Activated T-helper 2 cell treated with anti-CD3 and anti-CD28 coated beads, Interferon-gamma antibody, Interleukin-2, Interleukin-4, amounts not matched to agents 10 μg/mL and 5 μg/mL and 100 μg/mL, durations not matched to agents 14 hours and 24 hours and 36 hours (primary cell): Measurements from ENCODE around the gene SGIP1. TPM values are rescaled to one million over a fixed set of nuclear protein-coding genes. Genes with fewer than 3 reads are reported as not detected.
"Not testable (repeated sequence)": the region's sequence is repeated elsewhere in the genome, so short reads cannot be mapped to it uniquely, and the experiment has no call there.

ENCODE experiments used
- DNase-seq: peaks from one replicate; pipeline ENCODE4 v3.0.0; 2021; ENCODE audit warnings: low spot score
- H3K27ac Mint-ChIP-seq: one replicate; pipeline ENCODE4 v1.8.0; 2021; ENCODE audit warnings: mixed read lengths
- H3K27me3 Mint-ChIP-seq: one replicate; pipeline ENCODE4 v1.8.0; 2021; ENCODE audit warnings: low read depth, mixed read lengths
- H3K36me3 Mint-ChIP-seq: one replicate; pipeline ENCODE4 v1.8.0; 2021; ENCODE audit warnings: low read depth, mixed read lengths
- H3K4me1 Mint-ChIP-seq: one replicate; pipeline ENCODE4 v1.8.0; 2021; ENCODE audit warnings: low read depth, mixed read lengths
- H3K4me3 Mint-ChIP-seq: one replicate; pipeline ENCODE4 v1.8.0; 2021; ENCODE audit warnings: low read depth, mild to moderate bottlenecking, moderate library complexity, mixed read lengths
- H3K9me3 Mint-ChIP-seq: one replicate; pipeline ENCODE4 v1.8.0; 2021; ENCODE audit warnings: mixed read lengths
- intact Hi-C: fragments of 100-400 bp; cut with micrococcal nuclease; formaldehyde crosslinking; loops from one replicate; pipeline ENCODE4 v1.15.1; 2023
- total RNA-seq: library from RNA; stranded (reverse); gene quantifications from 2 replicates; pipeline ENCODE4 v1.2.3, GENCODE V29; 2022

The SGIP1 gene
- total RNA-seq, 1 donor from 2014 or later: not detected

- Mint-ChIP-seq H3K27me3 (peaks cover 25% of the 10 kb centered on the region), H3K4me3 (no peak overlapping the region), H3K9me3 (no peaks in the 10 kb centered on the region), H3K27ac (no peak overlapping the region), H3K36me3 (no peaks in the 10 kb centered on the region), H3K4me1 (no peaks in the 10 kb centered on the region)
- intact Hi-C loops: no loop called here
- no peak for DNase-seq
Observed at GRCh38 chr1:66711420-66711819, 177.5 kb downstream of the SGIP1 start.

GRCh38 chr1:66712839-66713238, 178.9 kb downstream of the SGIP1 start:
- H3K27ac Mint-ChIP-seq: no peak overlapping the region

GRCh38 chr1:66723985-66724384, 190.0 kb downstream of the SGIP1 start:
- Mint-ChIP-seq H3K27me3 (peaks cover 15% of the 10 kb centered on the region), H3K36me3 (peaks cover under 1% of the 10 kb centered on the region), H3K9me3 (peaks cover 7% of the 10 kb centered on the region), H3K4me1 (peaks cover 25% of the 10 kb centered on the region), H3K27ac (no peak overlapping the region), H3K4me3 (no peak overlapping the region)
- DNase-seq: no peak
- intact Hi-C loops: loop anchor here (10.0 kb wide), 3 partner anchors 119 to 769 kb away; no protein-coding TSS in a partner anchor

More at GRCh38 chr1:66712839-66713238, 178.9 kb downstream of the SGIP1 start:
- Mint-ChIP-seq H3K4me1 (no peaks in the 10 kb centered on the region), H3K9me3 (no peaks in the 10 kb centered on the region), H3K36me3 (no peaks in the 10 kb centered on the region), H3K27me3 (peaks cover 31% of the 10 kb centered on the region), H3K4me3 (no peak overlapping the region)
- intact Hi-C loops: no loop called here
- DNase-seq: no peak

GRCh38 chr1:66725885-66726665, 192.1 kb downstream of the SGIP1 start:
- H3K27me3 Mint-ChIP-seq: peaks cover 13% of the 10 kb centered on the region
- H3K27ac Mint-ChIP-seq: no peak overlapping the region
- H3K4me1 Mint-ChIP-seq: peaks cover 33% of the 10 kb centered on the region

GRCh38 chr1:66728021-66728420, 194.1 kb downstream of the SGIP1 start:
- Mint-ChIP-seq H3K4me3 (no peak overlapping the region), H3K27me3 (peaks cover 5% of the 10 kb centered on the region), H3K27ac (no peak overlapping the region), H3K36me3 (peaks cover 3% of the 10 kb centered on the region), H3K9me3 (peaks cover 7% of the 10 kb centered on the region), H3K4me1 (peaks cover 46% of the 10 kb centered on the region)
- intact Hi-C loops: loop anchor here (5.0 to 10.0 kb wide), 4 partner anchors 123 to 773 kb away; no protein-coding TSS in a partner anchor
- DNase-seq: no peak

More at GRCh38 chr1:66725885-66726665, 192.1 kb downstream of the SGIP1 start:
- peak; percentile 36 for DNase-seq
- intact Hi-C loops: loop anchor here (5.0 to 10.0 kb wide), 4 partner anchors 121 to 771 kb away; no protein-coding TSS in a partner anchor
- Mint-ChIP-seq H3K4me3 (no peak overlapping the region), H3K9me3 (peaks cover 7% of the 10 kb centered on the region), H3K36me3 (peaks cover 3% of the 10 kb centered on the region)

GRCh38 chr1:66728716-66729115, 194.8 kb downstream of the SGIP1 start:
- Mint-ChIP-seq H3K27ac (peak overlapping the region; percentile 25), H3K4me1 (peaks cover 53% of the 10 kb centered on the region)
- not testable (repeated sequence) for H3K36me3 Mint-ChIP-seq, H3K27me3 Mint-ChIP-seq, H3K9me3 Mint-ChIP-seq, H3K4me3 Mint-ChIP-seq, DNase-seq
- intact Hi-C loops: loop anchor here (5.0 to 10.0 kb wide), 4 partner anchors 124 to 774 kb away; no protein-coding TSS in a partner anchor

- peak overlapping the region; percentile 34 for H3K27ac Mint-ChIP-seq
- H3K27me3 Mint-ChIP-seq: peaks cover 4% of the 10 kb centered on the region
- H3K4me3 Mint-ChIP-seq: peak overlapping the region; percentile 22
Observed at GRCh38 chr1:66729119-66729518, 195.2 kb downstream of the SGIP1 start.

GRCh38 chr1:66729523-66729922, 195.6 kb downstream of the SGIP1 start:
- Mint-ChIP-seq H3K9me3 (peaks cover 7% of the 10 kb centered on the region), H3K27me3 (peaks cover 3% of the 10 kb centered on the region), H3K4me1 (peaks cover 52% of the 10 kb centered on the region), H3K27ac (peak overlapping the region; percentile 34), H3K4me3 (no peak overlapping the region), H3K36me3 (peaks cover 3% of the 10 kb centered on the region)
- DNase-seq: no peak
- intact Hi-C loops: loop anchor here (5.0 to 10.0 kb wide), 4 partner anchors 125 to 775 kb away; no protein-coding TSS in a partner anchor

More at GRCh38 chr1:66729119-66729518, 195.2 kb downstream of the SGIP1 start:
- H3K9me3 Mint-ChIP-seq: peaks cover 7% of the 10 kb centered on the region
- peaks cover 53% of the 10 kb centered on the region for H3K4me1 Mint-ChIP-seq
- H3K36me3 Mint-ChIP-seq: peaks cover 3% of the 10 kb centered on the region
- intact Hi-C loops: loop anchor here (5.0 to 10.0 kb wide), 4 partner anchors 124 to 774 kb away; no protein-coding TSS in a partner anchor
- no peak for DNase-seq

- intact Hi-C loops: no loop called here
- Mint-ChIP-seq H3K4me3 (no peak overlapping the region), H3K27ac (no peak overlapping the region), H3K9me3 (peaks cover 7% of the 10 kb centered on the region), H3K36me3 (peaks cover 3% of the 10 kb centered on the region), H3K4me1 (peaks cover 51% of the 10 kb centered on the region), H3K27me3 (peaks cover 1% of the 10 kb centered on the region)
- no peak for DNase-seq
Observed at GRCh38 chr1:66730462-66730861, 196.5 kb downstream of the SGIP1 start.

GRCh38 chr1:66731170-66731865, 197.4 kb downstream of the SGIP1 start:
- Mint-ChIP-seq H3K27ac (no peak overlapping the region), H3K4me1 (peaks cover 44% of the 10 kb centered on the region), H3K4me3 (no peak overlapping the region), H3K9me3 (peaks cover 7% of the 10 kb centered on the region), H3K36me3 (peaks cover 3% of the 10 kb centered on the region), H3K27me3 (peaks cover 1% of the 10 kb centered on the region)
- no peak for DNase-seq
- intact Hi-C loops: no loop called here

- Mint-ChIP-seq H3K36me3 (peaks cover 3% of the 10 kb centered on the region), H3K9me3 (peaks cover 7% of the 10 kb centered on the region), H3K4me1 (peaks cover 40% of the 10 kb centered on the region), H3K27me3 (no peaks in the 10 kb centered on the region), H3K27ac (peak overlapping the region; percentile 33), H3K4me3 (no peak overlapping the region)
- intact Hi-C loops: no loop called here
- DNase-seq: no peak
Observed at GRCh38 chr1:66732407-66733166, 198.6 kb downstream of the SGIP1 start.

- Mint-ChIP-seq H3K4me1 (peaks cover 35% of the 10 kb centered on the region), H3K9me3 (peaks cover 2% of the 10 kb centered on the region), H3K4me3 (no peak overlapping the region)
Observed at GRCh38 chr1:66733348-66734017, 199.5 kb downstream of the SGIP1 start.

More at GRCh38 chr1:66733348-66734017, 199.5 kb downstream of the SGIP1 start:
- H3K36me3 Mint-ChIP-seq: peaks cover 3% of the 10 kb centered on the region
- no peaks in the 10 kb centered on the region for H3K27me3 Mint-ChIP-seq
- intact Hi-C loops: no loop called here
- DNase-seq: no peak
- no peak overlapping the region for H3K27ac Mint-ChIP-seq
